Adrenal gland (tissue), 12 donors: ENCODE results near the gene CCDC192. TPM values are rescaled to one million over a fixed set of nuclear protein-coding genes. Genes with fewer than 3 reads are reported as not detected.
"Not testable (repeated sequence)": the region's sequence is repeated elsewhere in the genome, so short reads cannot be mapped to it uniquely, and the experiment has no call there.

Experiments
- DNase-seq, 7 donors: peaks; one replicate each; pipeline ENCODE4 v3.0.0-alpha.2; 2019 to 2020
- H3K27ac ChIP-seq, 5 donors: fragments of 200-600 bp; sonication (generic) in 4 of 5; 1 replicate in 3 of 5; 2 replicates in 2 of 5; pipeline versions ENCODE4 v1.5.1 to v1.8.0; 2016 to 2020; ENCODE audit warnings: mild to moderate bottlenecking in 1 of 5
- H3K27me3 ChIP-seq: fragments of 200-600 bp; 2 replicates; pipeline ENCODE4 v1.8.0; 2021
- H3K36me3 ChIP-seq, 2 donors: fragments of 200-600 bp; replicated peaks in 1 of 2; 1 replicate in 1 of 2; 2 replicates in 1 of 2; pipeline versions ENCODE4 v1.5.1 to v1.8.0; 2018 to 2022
- H3K4me1 ChIP-seq, 2 donors: fragments of 200-600 bp; replicated peaks in 1 of 2; 1 replicate in 1 of 2; 2 replicates in 1 of 2; pipeline versions ENCODE4 v1.5.1 to v1.8.0; 2018 to 2021
- H3K4me3 ChIP-seq, 4 donors: fragments of 200-600 bp; sonication (generic) in 3 of 4; one replicate each; pipeline ENCODE4 v1.5.1; 2016 to 2018
- H3K9me3 ChIP-seq, 3 donors: fragments of 200-600 bp; sonication (generic) in 1 of 3; replicated peaks in 1 of 3; 1 replicate in 2 of 3; 2 replicates in 1 of 3; pipeline versions ENCODE4 v1.5.1 to v1.8.0; 2016 to 2021
- CTCF ChIP-seq, 6 experiments: fragments of 450-650 bp in 4 of 6; fragments of 200-600 bp in 2 of 6; sonication (generic) in 1 of 6; IDR thresholded peaks; 1 replicate in 5 of 6; 2 replicates in 1 of 6; pipeline versions ENCODE4 v1.5.1 to v1.8.0; 2016 to 2021; ENCODE audit warnings: antibody characterized with exemption in 6 of 6, mild to moderate bottlenecking in 2 of 6, moderate library complexity in 1 of 6
- POLR2A ChIP-seq, 2 donors: fragments of 450-650 bp; IDR thresholded peaks; one replicate each; pipeline ENCODE4 v1.6.1; 2017; ENCODE audit warnings: antibody characterized with exemption in 2 of 2, mild to moderate bottlenecking in 2 of 2, moderate library complexity in 1 of 2
- WGBS, 4 donors: extraction: QIAGEN DNeasy Blood & Tissue Kit in 2 of 4; methylation state at CpG; one replicate each; pipeline versions ENCODE4 v1.1.5 to v1.1.7; 2013 to 2017; 5-methylcytosine and 5-hydroxymethylcytosine counted together
- intact Hi-C, 2 donors: fragments of 100-400 bp; cut with DNase I; formaldehyde crosslinking; loops; one replicate each; pipeline versions ENCODE4 v1.14.1 to v1.15.0; 2022 to 2023
- polyA plus RNA-seq, 3 donors: library from polyadenylated mRNA; stranded (reverse); fragments of 200-250 nt in 2 of 3; fragments of 350-450 nt in 1 of 3; fragmentation: Illumina TruSeq in 1 of 3; extraction: RNeasy Lipid Tissue Mini Kit (QIAGEN cat#74804) in 1 of 3; gene quantifications; one replicate each; pipeline ENCODE4 v1.2.3, GENCODE V29; 2013 to 2014
- total RNA-seq, 9 donors: library from RNA; depleted of rRNA in 4 of 9; stranded (reverse); fragments of >200 nt in 4 of 9; fragments of 120-200 nt in 1 of 9; fragmentation: NEBNext Ultra II Directional in 1 of 9; extraction: Animal tissue kit (Norgen Biotek cat#: 25700) in 1 of 9; gene quantifications; one replicate each; pipeline versions ENCODE4 v1.1.0 to v1.2.4, GENCODE V29; 2013 to 2023
- donor health status: healthy with polysubstance abuse.
- donor health status: Bipolar disorder and iron deficiency.
- donor health status: DM: yes; HTN: yes; CAD: no.
- donor health status: DM: no; HTN: no; CAD: no.
- donor health status: DM: no; HTN: no; CAD: no.
- donor health status: DM: yes; HTN: yes; CAD: no.

Gene CCDC192
- total and polyA plus RNA-seq, 12 donors, result 0.35 to 0.56 (median 0.46) TPM; not detected in 8

GRCh38 chr5:127840198-127840524 lies 137.0 kb downstream of the CCDC192 start:
- no peak for DNase-seq

GRCh38 chr5:127840809-127841208 lies 137.6 kb downstream of the CCDC192 start:
- intact Hi-C loops, result no loop called here
- TF ChIP-seq POLR2A (IDR thresholded peaks at IDR 0.05) (no peak), CTCF (IDR thresholded peaks at IDR 0.05) (no peak)

More at GRCh38 chr5:127840198-127840524, 137.0 kb downstream of the CCDC192 start:
- no peak for TF ChIP-seq CTCF (IDR thresholded peaks at IDR 0.05)
- no peak for TF ChIP-seq POLR2A (IDR thresholded peaks at IDR 0.05)
- intact Hi-C loops, result no loop called here
- 48 to 62% (median 57%) methylated on average over 1 of the region's 1 CpG for WGBS, 4 donors
- no peaks in the 10 kb centered on the region for H3K27me3 ChIP-seq
- H3K4me3 ChIP-seq, result no peak overlapping the region
- no peaks in the 10 kb centered on the region for H3K36me3 ChIP-seq
- H3K9me3 ChIP-seq, result no peaks in the 10 kb centered on the region
- no peaks in the 10 kb centered on the region for H3K4me1 ChIP-seq
- no peak overlapping the region for H3K27ac ChIP-seq

GRCh38 chr5:127844581-127845021 lies 141.4 kb downstream of the CCDC192 start:
- Histone ChIP-seq H3K36me3 (no peaks in the 10 kb centered on the region), H3K9me3 (no peaks in the 10 kb centered on the region), H3K27me3 (no peaks in the 10 kb centered on the region), H3K27ac (no peak overlapping the region), H3K4me3 (no peak overlapping the region), H3K4me1 (no peaks in the 10 kb centered on the region)
- 79 to 88% (median 83%) methylated on average over 7 of the region's 7 CpGs for WGBS, 4 donors
- TF ChIP-seq POLR2A (IDR thresholded peaks at IDR 0.05) (no peak), CTCF (IDR thresholded peaks at IDR 0.05) (no peak)
- intact Hi-C loops, result no loop called here
- peak in 1 of 7 donors; percentile 20 for DNase-seq

More at GRCh38 chr5:127840809-127841208, 137.6 kb downstream of the CCDC192 start:
- Histone ChIP-seq H3K27me3 (no peaks in the 10 kb centered on the region), H3K27ac (no peak overlapping the region), H3K4me3 (no peak overlapping the region), H3K4me1 (no peaks in the 10 kb centered on the region), H3K36me3 (no peaks in the 10 kb centered on the region), H3K9me3 (no peaks in the 10 kb centered on the region)
- no peak for DNase-seq

GRCh38 chr5:127846884-127847283 lies 143.7 kb downstream of the CCDC192 start:
- intact Hi-C loops, result no loop called here
- no peak for DNase-seq
- Histone ChIP-seq H3K9me3 (no peaks in the 10 kb centered on the region), H3K4me1 (no peaks in the 10 kb centered on the region), H3K36me3 (no peaks in the 10 kb centered on the region), H3K27me3 (no peaks in the 10 kb centered on the region), H3K4me3 (no peak overlapping the region), H3K27ac (no peak overlapping the region)
- TF ChIP-seq POLR2A (IDR thresholded peaks at IDR 0.05), result no peak
- no peak for TF ChIP-seq CTCF (IDR thresholded peaks at IDR 0.05)
- WGBS, 4 donors, result 91 to 96% (median 93%) methylated on average over 2 of the region's 2 CpGs

GRCh38 chr5:127847641-127848040 lies 144.4 kb downstream of the CCDC192 start:
- intact Hi-C loops, H3K4me3 ChIP-seq, H3K27ac ChIP-seq, DNase-seq, H3K4me1 ChIP-seq, H3K27me3 ChIP-seq, H3K36me3 ChIP-seq, H3K9me3 ChIP-seq: not testable (repeated sequence)
- 97 to 98% (median 97%) methylated on average over 5 of the region's 5 CpGs for WGBS, 4 donors
